AG09309 (cell line): ENCODE measurements around the gene RYR1.

ENCODE experiments used
- DNase-seq: peaks from one replicate; pipeline ENCODE4 v3.0.0-alpha.2; 2010; ENCODE audit warnings: low read depth
- H3K4me3 ChIP-seq: 2 replicates; pipeline ENCODE4 v1.5.1; 2011; ENCODE audit warnings: mild to moderate bottlenecking, low read depth, low read length, moderate library complexity; ENCODE audit not compliant: control insufficient read depth
- TF ChIP-seq, protein P1 (sequence below): IDR thresholded peaks from 2 replicates; pipeline ENCODE4 v1.5.1; 2011; ENCODE audit warnings: mild to moderate bottlenecking, low read depth, low read length, inconsistent platforms; ENCODE audit not compliant: insufficient read depth, control insufficient read depth; ENCODE audit errors: missing control alignments

RYR1 gene

GRCh38 chr19:38455031-38455430 lies 21.5 kb downstream of the RYR1 start:
- DNase-seq, result no peak
- TF ChIP-seq, protein P1, sequence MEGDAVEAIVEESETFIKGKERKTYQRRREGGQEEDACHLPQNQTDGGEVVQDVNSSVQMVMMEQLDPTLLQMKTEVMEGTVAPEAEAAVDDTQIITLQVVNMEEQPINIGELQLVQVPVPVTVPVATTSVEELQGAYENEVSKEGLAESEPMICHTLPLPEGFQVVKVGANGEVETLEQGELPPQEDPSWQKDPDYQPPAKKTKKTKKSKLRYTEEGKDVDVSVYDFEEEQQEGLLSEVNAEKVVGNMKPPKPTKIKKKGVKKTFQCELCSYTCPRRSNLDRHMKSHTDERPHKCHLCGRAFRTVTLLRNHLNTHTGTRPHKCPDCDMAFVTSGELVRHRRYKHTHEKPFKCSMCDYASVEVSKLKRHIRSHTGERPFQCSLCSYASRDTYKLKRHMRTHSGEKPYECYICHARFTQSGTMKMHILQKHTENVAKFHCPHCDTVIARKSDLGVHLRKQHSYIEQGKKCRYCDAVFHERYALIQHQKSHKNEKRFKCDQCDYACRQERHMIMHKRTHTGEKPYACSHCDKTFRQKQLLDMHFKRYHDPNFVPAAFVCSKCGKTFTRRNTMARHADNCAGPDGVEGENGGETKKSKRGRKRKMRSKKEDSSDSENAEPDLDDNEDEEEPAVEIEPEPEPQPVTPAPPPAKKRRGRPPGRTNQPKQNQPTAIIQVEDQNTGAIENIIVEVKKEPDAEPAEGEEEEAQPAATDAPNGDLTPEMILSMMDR, result no peak
- no peak overlapping the region for H3K4me3 ChIP-seq

GRCh38 chr19:38457202-38457601 lies 23.7 kb downstream of the RYR1 start:
- DNase-seq, result no peak
- no peak overlapping the region for H3K4me3 ChIP-seq
- TF ChIP-seq, protein P1, result no peak

GRCh38 chr19:38457690-38458405 lies 24.4 kb downstream of the RYR1 start:
- H3K4me3 ChIP-seq, result no peak overlapping the region
- no peak for DNase-seq
- TF ChIP-seq, protein P1, result no peak

- TF ChIP-seq, protein P1, result no peak
- no peak overlapping the region for H3K4me3 ChIP-seq
- DNase-seq, result no peak
Measured at GRCh38 chr19:38458991-38459390, 25.5 kb downstream of the RYR1 start.

DNA sequence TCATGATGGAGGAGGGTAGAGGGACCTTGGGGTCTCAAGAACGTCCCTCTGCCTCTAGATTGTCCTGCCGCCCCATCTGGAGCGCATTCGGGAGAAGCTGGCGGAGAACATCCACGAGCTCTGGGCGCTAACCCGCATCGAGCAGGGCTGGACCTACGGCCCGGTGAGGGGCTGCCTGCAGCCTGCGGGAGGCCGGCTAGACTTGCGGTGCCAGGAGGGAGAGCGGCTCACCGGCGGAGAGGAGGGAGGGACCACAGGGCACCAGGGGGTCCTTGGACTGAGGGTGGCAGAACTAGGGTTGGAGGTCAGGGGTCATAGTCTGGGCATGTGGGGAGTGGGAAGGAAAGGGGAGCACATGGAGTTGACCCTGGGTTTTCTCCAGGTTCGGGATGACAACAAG lies 29.9 kb downstream of the RYR1 start:
- no peak overlapping the region for H3K4me3 ChIP-seq
- DNase-seq, result no peak
- TF ChIP-seq, protein P1, result no peak

- TF ChIP-seq, protein P1, result no peak
- no peak for DNase-seq
- no peak overlapping the region for H3K4me3 ChIP-seq
Measured at GRCh38 chr19:38464421-38465082, 31.1 kb downstream of the RYR1 start.
